Loucy (cell line): ENCODE results near the gene GSTT2B.
"Not testable (repeated sequence)": the region's sequence is repeated elsewhere in the genome, so short reads cannot be mapped to it uniquely, and the experiment has no call there.

ENCODE experiments used
- EZH2phosphoT487 ChIP-seq: fragments of 200-600 bp; IDR thresholded peaks from 2 replicates; pipeline ENCODE4 v1.6.1; 2018; ENCODE audit warnings: antibody characterized with exemption, mild to moderate bottlenecking, moderate library complexity, borderline replicate concordance
- TF ChIP-seq, protein P1 (sequence below): fragments of 200-600 bp; sonication (generic); conservative IDR thresholded peaks from 2 replicates; pipeline ENCODE4 v1.5.1; 2014; ENCODE audit warnings: mild to moderate bottlenecking, antibody characterized with exemption, low read length

DNA sequence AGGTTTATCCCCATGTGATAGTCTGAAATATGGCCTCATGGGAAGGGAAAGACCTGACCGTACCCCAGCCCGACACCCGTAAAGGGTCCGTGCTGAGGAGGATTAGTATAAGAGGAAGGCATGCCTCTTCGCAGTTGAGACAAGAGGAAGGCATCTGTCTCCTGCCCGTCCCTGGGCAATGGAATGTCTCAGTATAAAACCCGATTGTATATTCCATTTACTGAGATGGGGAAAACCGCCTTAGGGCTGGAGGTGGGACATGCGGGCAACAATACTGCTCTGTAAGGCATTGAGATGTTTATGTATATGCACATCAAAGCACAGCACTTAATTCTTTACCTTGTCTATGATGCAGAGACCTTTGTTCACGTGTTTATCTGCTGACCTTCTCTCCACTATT, 53.6 kb downstream of the GSTT2B start:
- TF ChIP-seq, protein P1, sequence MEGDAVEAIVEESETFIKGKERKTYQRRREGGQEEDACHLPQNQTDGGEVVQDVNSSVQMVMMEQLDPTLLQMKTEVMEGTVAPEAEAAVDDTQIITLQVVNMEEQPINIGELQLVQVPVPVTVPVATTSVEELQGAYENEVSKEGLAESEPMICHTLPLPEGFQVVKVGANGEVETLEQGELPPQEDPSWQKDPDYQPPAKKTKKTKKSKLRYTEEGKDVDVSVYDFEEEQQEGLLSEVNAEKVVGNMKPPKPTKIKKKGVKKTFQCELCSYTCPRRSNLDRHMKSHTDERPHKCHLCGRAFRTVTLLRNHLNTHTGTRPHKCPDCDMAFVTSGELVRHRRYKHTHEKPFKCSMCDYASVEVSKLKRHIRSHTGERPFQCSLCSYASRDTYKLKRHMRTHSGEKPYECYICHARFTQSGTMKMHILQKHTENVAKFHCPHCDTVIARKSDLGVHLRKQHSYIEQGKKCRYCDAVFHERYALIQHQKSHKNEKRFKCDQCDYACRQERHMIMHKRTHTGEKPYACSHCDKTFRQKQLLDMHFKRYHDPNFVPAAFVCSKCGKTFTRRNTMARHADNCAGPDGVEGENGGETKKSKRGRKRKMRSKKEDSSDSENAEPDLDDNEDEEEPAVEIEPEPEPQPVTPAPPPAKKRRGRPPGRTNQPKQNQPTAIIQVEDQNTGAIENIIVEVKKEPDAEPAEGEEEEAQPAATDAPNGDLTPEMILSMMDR, result not testable (repeated sequence)
- not testable (repeated sequence) for TF ChIP-seq EZH2phosphoT487
